ACHN (cell line): ENCODE results near the gene OR1D5.
"Not testable (repeated sequence)": the region's sequence is repeated elsewhere in the genome, so short reads cannot be mapped to it uniquely, and the experiment has no call there.

ENCODE experiments used
- DNase-seq: peaks from one replicate; pipeline ENCODE4 v3.0.0-alpha.2; 2015
- in situ Hi-C: cut with HindIII; loops from 2 replicates; pipeline ENCODE4 v1.10.0; 2017; ENCODE audit warnings: low sequenced_read_pairs, low pct_ligation_motif_present, low pct_unique_long_range_greater_than_20kb

The OR1D5 gene

GRCh38 chr17:3033741-3034577 lies 29.4 kb downstream of the OR1D5 start:
- in situ Hi-C loops: no loop called here
- no peak for DNase-seq

DNA sequence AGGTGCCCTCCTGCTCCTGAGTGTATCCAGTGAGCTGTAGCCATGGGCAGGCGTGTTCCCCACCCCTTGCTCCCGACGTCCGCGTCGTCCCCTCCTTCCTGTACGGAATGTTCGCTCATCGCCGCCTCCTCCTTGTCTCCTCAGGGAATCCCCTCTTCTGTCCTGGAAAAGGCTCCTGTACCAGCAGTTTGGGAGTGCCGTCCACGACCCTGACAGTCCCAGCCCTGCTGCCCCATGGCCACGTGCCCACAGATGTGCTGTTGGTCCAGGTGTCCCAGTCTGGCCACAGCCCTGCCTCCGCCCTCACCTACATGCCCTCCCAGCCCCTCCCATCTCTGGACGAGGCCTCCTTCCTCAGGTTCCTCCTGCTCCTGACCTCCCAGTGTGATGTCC lies 30.2 kb downstream of the OR1D5 start:
- no peak for DNase-seq
- in situ Hi-C loops: no loop called here

GRCh38 chr17:3032258-3033247 lies 30.9 kb downstream of the OR1D5 start:
- no peak for DNase-seq
- in situ Hi-C loops: no loop called here

GRCh38 chr17:3030852-3031470 lies 32.4 kb downstream of the OR1D5 start:
- in situ Hi-C loops, DNase-seq: not testable (repeated sequence)

- in situ Hi-C loops: no loop called here
Measured at GRCh38 chr17:3030096-3030495, 33.3 kb downstream of the OR1D5 start.

GRCh38 chr17:3029213-3029913 lies 34.0 kb downstream of the OR1D5 start:
- in situ Hi-C loops: no loop called here
- no peak for DNase-seq

More at GRCh38 chr17:3030096-3030495, 33.3 kb downstream of the OR1D5 start:
- DNase-seq: no peak

GRCh38 chr17:3027786-3028532 lies 35.4 kb downstream of the OR1D5 start:
- in situ Hi-C loops: no loop called here
- DNase-seq: no peak

DNA sequence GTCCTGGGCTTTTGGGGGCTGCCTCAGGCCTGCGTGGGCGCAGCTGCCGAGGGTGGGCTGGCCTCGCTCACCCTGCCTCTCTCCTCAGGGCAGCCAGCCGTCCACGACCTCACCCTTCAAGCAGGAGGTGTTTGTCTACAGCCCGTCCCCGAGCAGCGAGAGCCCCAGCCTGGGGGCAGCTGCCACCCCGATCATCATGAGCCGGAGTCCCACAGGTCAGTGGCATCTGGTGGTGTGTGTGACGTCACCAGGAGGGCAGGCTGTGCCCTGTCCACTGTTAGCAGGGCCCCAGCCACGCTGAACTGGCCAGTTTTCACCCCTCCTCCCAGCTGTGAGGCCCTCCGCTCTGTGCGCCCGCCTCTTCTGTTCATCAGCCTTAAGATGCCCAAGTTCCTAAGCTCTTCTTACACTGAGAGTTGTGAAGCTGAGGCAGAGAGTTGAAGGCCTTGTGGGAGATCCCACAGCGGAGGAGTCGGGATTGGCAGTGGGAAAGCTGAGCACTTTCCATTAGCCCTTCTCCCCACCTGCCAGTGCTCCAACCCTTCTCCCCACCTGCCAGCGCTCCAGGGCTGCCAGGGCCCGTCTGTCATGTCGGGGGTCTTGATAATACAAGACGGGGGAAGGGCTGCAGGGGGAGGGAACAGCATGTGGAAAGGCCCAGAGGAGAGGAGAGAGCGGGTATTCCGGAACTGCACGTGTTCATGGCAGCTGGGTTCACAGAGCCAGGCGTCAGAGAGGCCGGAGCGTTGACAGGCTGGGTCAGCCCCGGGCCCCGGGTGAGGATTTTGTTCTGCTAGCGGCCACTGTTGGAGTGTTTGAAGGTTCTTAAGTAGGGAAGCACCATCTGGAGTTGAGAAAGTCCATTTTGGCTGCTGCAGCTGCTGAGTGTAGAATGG lies 36.3 kb downstream of the OR1D5 start:
- DNase-seq: no peak
- in situ Hi-C loops: no loop called here

DNA sequence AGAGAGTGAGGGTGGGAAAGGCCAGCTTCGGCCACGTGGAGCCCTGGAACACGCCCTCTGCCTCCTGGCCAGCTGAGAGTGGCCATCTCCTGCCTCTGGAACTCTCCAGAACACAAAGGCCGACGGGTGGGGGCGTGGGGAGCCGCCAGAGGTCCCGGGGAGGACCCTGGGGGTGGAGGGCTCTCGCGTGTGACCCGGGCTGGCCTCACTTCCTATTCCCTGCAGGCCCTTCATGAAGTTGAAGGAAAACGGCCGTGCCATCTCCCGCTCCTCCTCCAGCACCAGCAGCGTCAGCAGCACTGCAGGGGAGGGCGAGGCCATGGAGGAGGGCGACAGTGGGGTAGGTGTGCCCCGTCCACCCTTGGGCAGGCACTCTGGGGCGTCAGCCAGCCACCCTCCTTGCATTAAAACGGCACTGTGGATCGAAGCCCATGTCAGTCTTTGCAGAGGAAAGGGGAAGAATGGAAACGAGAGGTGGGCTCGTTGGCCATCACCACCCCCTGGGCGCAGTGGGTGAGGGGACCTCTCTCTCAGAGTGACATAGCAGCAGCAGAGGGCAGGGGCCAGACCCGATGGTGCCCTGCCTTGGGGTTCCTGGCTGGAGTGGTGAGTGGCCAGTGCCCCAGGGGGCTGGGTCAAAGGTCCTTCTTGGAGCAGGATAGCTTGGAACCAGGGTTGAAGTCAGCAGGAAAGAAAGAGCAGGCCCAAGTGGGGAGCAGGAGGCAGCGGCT lies 37.1 kb downstream of the OR1D5 start:
- in situ Hi-C loops: no loop called here
- no peak for DNase-seq

DNA sequence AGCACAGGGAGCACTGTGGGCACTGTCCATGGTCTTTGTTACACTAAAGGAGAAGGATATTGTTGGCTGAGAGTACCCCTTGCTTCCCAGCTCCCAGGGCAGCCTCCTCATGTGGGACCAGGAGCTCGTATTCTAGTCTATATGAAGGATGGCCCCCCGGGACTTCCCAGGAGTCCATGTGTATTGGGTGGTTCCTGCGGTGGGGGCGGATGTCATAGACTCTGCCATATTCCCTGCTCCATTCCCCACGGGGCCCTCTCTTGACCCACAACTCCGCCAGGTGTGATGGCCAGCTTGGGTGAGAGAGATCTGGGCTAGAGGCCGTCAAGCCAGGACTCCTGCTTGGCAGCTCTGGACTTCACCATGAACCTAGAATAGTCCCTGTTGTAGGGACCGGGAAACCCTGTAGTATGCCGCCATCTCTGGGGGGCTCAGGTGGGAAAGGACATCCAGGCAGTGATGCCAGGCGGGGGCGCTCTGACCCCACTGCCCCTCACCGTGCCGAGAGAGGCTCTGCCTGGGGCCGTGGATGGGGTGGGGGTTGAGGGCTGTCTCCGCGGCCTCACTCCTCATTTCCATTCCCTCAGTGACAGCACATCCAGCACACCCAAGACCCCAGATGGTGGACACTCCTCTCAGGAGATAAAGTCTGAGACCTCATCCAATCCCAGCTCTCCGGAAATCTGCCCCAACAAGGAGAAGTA lies 37.8 kb downstream of the OR1D5 start:
- DNase-seq: no peak
- in situ Hi-C loops: no loop called here

DNA sequence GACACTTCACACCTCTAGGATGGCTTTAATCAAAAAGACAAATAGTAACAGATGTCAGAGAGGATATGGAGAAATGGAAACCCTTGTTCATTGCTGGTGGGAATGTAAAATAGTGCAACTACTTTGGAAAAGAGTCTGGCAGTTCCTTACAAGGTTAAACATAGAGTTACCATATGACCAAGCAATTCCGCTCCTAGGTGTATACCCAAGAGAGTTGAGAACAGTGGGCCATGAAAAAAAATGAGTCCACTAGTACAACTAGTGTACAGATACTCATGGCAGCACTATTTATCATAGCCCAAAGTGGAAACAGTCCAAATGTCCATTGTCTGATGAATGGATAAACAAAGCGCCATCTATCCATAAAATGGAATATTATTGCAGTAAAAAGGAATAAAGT lies 39.1 kb downstream of the OR1D5 start:
- in situ Hi-C loops: no loop called here
- no peak for DNase-seq

DNA sequence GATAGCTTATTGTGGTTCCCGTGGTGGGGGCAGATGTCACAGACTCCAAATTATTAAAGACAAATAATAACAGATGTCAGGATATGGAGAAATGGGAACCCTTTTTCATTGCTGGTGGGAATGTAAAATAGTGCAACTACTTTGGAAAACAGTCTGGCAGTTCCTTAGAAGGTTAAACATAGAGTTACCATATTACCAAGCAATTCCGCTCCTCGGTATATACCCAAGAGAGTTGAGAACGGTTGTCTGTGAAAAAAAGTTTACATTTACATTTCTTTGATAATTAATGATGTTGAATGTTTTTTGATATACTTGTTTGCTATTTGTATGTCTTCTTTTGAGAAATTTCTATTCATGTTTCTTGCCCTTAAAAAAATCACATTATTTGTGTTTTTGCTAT lies 41.2 kb downstream of the OR1D5 start:
- in situ Hi-C loops: no loop called here
- no peak for DNase-seq

DNA sequence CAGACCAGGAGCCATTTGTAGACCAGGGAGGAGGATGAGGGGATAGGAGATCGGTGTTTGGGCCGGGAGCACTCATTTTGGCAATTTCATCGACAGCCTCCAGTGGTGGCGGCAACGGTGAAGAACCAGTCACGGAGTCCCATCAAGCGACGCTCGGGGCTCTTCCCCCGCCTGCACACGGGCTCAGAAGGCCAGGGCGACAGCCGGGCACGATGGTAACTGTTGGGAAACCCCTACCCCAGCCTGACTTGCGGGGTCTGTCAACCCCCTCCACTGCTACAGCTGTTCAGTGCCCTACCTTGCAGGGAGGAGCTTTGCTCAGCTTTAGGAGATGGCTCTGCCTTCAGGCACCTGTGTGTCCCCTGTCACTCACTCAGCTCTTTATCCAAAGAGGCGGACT lies 43.0 kb downstream of the OR1D5 start:
- in situ Hi-C loops: no loop called here
- DNase-seq: no peak

GRCh38 chr17:3019761-3020160 lies 43.6 kb downstream of the OR1D5 start:
- DNase-seq: no peak
- in situ Hi-C loops: no loop called here

DNA sequence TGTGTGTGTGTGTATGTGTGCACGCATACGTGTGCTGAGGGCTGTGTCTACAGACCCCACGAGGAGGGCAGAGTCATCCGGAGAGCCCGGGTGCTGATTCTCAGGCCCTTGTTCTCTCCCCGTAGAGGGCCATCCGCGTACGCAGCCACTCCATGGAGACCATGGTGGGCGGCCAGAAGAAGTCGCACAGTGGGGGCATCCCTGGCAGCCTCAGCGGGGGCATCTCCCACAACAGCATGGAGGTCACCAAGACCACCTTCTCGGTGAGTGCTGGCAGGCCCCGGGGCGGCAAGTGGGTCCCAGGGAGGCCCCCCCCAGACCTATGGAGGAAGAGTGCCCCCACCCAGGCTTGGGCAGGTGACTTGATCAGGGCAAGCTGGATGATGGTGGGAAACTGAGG lies 45.5 kb downstream of the OR1D5 start:
- in situ Hi-C loops: no loop called here

GRCh38 chr17:3015890-3016289 lies 47.5 kb downstream of the OR1D5 start:
- in situ Hi-C loops: no loop called here
- DNase-seq: no peak

More for the DNA sequence above, 45.5 kb downstream of the OR1D5 start:
- DNase-seq: no peak
